Transverse colon (tissue), 4 donors: Measurements from ENCODE around the gene STH. TPM values are rescaled to one million over a fixed set of nuclear protein-coding genes. Genes with fewer than 3 reads are reported as not detected.

ENCODE experiments used
- DNase-seq: peaks from one replicate; pipeline ENCODE4 v3.0.0-alpha.2; 2019
- H3K27ac ChIP-seq, 4 donors: fragments of 200-600 bp; sonication (generic); 2 replicates each; pipeline ENCODE4 v1.5.1; 2016 to 2018; ENCODE audit warnings: inconsistent platforms in 4 of 4
- H3K27me3 ChIP-seq: fragments of 200-600 bp; sonication (generic); 2 replicates; pipeline ENCODE4 v1.5.1; 2017; ENCODE audit warnings: inconsistent platforms
- H3K36me3 ChIP-seq, 4 donors: fragments of 200-600 bp; sonication (generic); 2 replicates each; pipeline ENCODE4 v1.5.1; 2017 to 2019; ENCODE audit warnings: inconsistent platforms in 4 of 4
- H3K4me1 ChIP-seq, 4 donors: fragments of 200-600 bp; sonication (generic); 2 replicates each; pipeline ENCODE4 v1.5.1; 2017 to 2020; ENCODE audit warnings: inconsistent platforms in 4 of 4
- H3K4me3 ChIP-seq, 4 donors: fragments of 200-600 bp; sonication (generic); 1 replicate in 1 of 4; 2 replicates in 3 of 4; pipeline versions ENCODE4 v1.5.1 to v1.6.1; 2017 to 2019; ENCODE audit warnings: inconsistent platforms in 4 of 4
- H3K9me3 ChIP-seq, 2 donors: fragments of 200-600 bp; sonication (generic); 2 replicates each; pipeline ENCODE4 v1.5.1; 2017 to 2019; ENCODE audit warnings: inconsistent platforms in 2 of 2
- EP300 ChIP-seq: sonication (generic); formaldehyde crosslinking; IDR thresholded peaks from one replicate; pipeline ENCODE4 v1.6.1; 2017; ENCODE audit warnings: antibody characterized with exemption, low read depth
- POLR2A ChIP-seq: fragments of 450-650 bp; IDR thresholded peaks from one replicate; pipeline ENCODE4 v1.6.1; 2016; ENCODE audit warnings: antibody characterized with exemption, mild to moderate bottlenecking, moderate library complexity
- POLR2AphosphoS5 ChIP-seq, 3 donors: sonication (generic); formaldehyde crosslinking; IDR thresholded peaks; one replicate each; pipeline ENCODE4 v1.6.1; 2016; ENCODE audit warnings: antibody characterized with exemption in 3 of 3
- WGBS, 2 donors: methylation state at CpG; one replicate each; pipeline ENCODE4 v1.1.5; 2018; ENCODE audit warnings: low coverage in 1 of 2; 5-methylcytosine and 5-hydroxymethylcytosine counted together
- in situ Hi-C, 4 donors: fragments of 200-750 bp; cut with MboI; loops; one replicate each; pipeline versions ENCODE4 v1.15.0 to v1.15.1; 2017; ENCODE audit warnings: low sequenced_read_pairs in 3 of 4, low pct_ligation_motif_present in 1 of 4, low pct_unique_long_range_greater_than_20kb in 1 of 4
- intact Hi-C: fragments of 100-400 bp; cut with DNase I; formaldehyde crosslinking; loops from one replicate; pipeline ENCODE4 v1.15.1; 2023; ENCODE audit warnings: low total_unique reads
- total RNA-seq, 4 donors: library from RNA; depleted of rRNA; stranded (reverse); fragments of >200 nt; gene quantifications; one replicate each; pipeline ENCODE4 v1.1.0, GENCODE V29; 2016
- TF ChIP-seq, protein P1 (sequence below), 5 experiments: fragments of 200-600 bp in 3 of 5; fragments of 450-650 bp in 2 of 5; sonication (generic) in 3 of 5; IDR thresholded peaks; 1 replicate in 2 of 5; 2 replicates in 3 of 5; pipeline ENCODE4 v1.5.1; 2016 to 2017; ENCODE audit warnings: antibody characterized with exemption in 5 of 5, inconsistent platforms in 3 of 5, mild to moderate bottlenecking in 2 of 5, moderate library complexity in 1 of 5

The STH gene
- total RNA-seq, 4 donors from 2014 or later, result not detected

DNA sequence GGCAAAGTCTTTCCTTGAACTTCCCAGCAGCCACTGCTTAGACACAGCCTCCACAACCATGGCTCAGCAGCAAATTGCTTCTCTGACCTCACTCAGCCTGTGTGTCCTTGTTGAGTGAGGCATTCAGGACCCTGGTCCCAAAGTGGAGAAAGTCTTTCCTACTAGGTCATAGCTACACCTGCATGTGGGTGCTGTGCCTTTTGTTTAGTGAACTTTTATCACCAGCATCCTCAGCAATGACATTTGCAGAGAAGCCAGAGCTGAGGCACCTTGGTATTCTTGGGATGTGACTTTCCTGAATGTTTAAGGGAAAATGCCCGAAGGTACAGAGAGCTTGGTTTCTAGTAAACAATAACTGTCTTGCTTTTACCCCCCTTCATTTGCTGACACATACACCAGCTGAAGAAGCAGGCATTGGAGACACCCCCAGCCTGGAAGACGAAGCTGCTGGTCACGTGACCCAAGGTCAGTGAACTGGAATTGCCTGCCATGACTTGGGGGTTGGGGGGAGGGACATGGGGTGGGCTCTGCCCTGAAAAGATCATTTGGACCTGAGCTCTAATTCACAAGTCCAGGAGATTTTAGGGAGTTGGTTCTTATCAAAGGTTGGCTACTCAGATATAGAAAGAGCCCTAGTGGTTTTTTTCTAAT, 20.9 kb upstream of the STH start:
- Histone ChIP-seq H3K9me3 (no peaks in the 10 kb centered on the region), H3K36me3 (no peaks in the 10 kb centered on the region), H3K4me1 (peaks cover 0 to 8% (median 0%) of the 10 kb centered on the region in 4 donors), H3K4me3 (no peak overlapping the region), H3K27ac (no peak overlapping the region), H3K27me3 (no peaks in the 10 kb centered on the region)
- in situ Hi-C loops, result no loop called here
- no peak for DNase-seq
- no peak for TF ChIP-seq POLR2A
- no peak for TF ChIP-seq EP300
- no peak for TF ChIP-seq POLR2AphosphoS5 (IDR thresholded peaks at IDR 0.05)
- TF ChIP-seq, protein P1, sequence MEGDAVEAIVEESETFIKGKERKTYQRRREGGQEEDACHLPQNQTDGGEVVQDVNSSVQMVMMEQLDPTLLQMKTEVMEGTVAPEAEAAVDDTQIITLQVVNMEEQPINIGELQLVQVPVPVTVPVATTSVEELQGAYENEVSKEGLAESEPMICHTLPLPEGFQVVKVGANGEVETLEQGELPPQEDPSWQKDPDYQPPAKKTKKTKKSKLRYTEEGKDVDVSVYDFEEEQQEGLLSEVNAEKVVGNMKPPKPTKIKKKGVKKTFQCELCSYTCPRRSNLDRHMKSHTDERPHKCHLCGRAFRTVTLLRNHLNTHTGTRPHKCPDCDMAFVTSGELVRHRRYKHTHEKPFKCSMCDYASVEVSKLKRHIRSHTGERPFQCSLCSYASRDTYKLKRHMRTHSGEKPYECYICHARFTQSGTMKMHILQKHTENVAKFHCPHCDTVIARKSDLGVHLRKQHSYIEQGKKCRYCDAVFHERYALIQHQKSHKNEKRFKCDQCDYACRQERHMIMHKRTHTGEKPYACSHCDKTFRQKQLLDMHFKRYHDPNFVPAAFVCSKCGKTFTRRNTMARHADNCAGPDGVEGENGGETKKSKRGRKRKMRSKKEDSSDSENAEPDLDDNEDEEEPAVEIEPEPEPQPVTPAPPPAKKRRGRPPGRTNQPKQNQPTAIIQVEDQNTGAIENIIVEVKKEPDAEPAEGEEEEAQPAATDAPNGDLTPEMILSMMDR (IDR thresholded peaks at IDR 0.05), result no peak
- WGBS, 2 donors, result 83% methylated on average over 3 of the region's 3 CpGs; no CpG with 5 or more reads in 1 of the 2 donors
- intact Hi-C loops, result no loop called here

DNA sequence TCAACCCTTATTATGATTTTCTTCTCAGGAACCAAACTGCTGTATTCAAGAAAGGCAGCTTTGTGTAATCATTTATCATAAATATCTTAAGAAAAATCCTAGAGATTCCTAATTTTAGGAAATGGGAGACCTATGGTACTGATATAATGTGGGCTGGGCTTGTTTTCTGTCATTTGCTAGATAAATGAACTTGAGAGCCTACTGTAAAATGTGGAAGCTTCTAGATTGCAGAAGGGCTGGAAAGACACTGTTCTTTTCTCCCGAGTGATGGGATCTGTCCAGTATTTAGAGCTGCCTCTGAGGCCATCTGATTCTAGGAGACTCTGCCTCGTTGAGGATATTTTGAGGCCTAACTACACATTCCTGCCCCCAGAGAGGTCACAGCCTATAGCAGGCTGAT, 19.9 kb upstream of the STH start:
- Histone ChIP-seq H3K4me3 (no peak overlapping the region), H3K4me1 (peaks cover 0 to 2% (median 0%) of the 10 kb centered on the region in 4 donors), H3K36me3 (no peaks in the 10 kb centered on the region), H3K27me3 (no peaks in the 10 kb centered on the region), H3K27ac (no peak overlapping the region), H3K9me3 (no peaks in the 10 kb centered on the region)
- 69% methylated on average over 2 of the region's 2 CpGs; no CpG with 5 or more reads in 1 of the 2 donors for WGBS, 2 donors
- no peak for TF ChIP-seq POLR2A
- no peak for TF ChIP-seq POLR2AphosphoS5 (IDR thresholded peaks at IDR 0.05)
- TF ChIP-seq EP300, result no peak
- TF ChIP-seq, protein P1 (IDR thresholded peaks at IDR 0.05), result no peak
- intact Hi-C loops, result no loop called here
- no peak for DNase-seq
- in situ Hi-C loops, result no loop called here

DNA sequence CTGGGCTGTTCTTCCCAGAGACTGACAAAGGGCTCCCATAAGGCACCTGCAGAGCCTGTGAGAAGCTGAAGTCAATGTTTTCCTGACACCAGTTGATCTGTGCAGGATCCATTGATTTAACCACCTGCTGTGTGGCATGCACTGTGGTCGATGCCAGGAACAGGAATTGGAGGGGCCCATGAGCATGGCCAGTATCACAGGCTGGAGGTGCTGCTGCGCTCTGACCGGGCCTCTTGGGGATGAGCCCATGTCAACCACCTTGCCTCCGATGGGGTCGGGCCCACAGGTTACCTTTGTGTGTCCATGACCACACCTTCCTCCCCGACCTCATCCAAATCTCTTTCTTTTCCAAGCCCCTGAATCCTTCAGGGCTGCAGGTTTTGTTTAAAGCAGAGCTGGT, 18.2 kb upstream of the STH start:
- 90 to 100% methylated on average over 2 to 6 of the region's 6 CpGs for WGBS, 2 donors
- intact Hi-C loops (no loop called here), in situ Hi-C loops (no loop called here)
- TF ChIP-seq, protein P1 (IDR thresholded peaks at IDR 0.05), result no peak
- TF ChIP-seq POLR2A (no peak), EP300 (no peak), POLR2AphosphoS5 (IDR thresholded peaks at IDR 0.05) (no peak)
- Histone ChIP-seq H3K27me3 (no peaks in the 10 kb centered on the region), H3K36me3 (no peaks in the 10 kb centered on the region), H3K4me3 (no peak overlapping the region), H3K9me3 (no peaks in the 10 kb centered on the region), H3K4me1 (no peaks in the 10 kb centered on the region), H3K27ac (no peak overlapping the region)
- DNase-seq, result no peak

DNA sequence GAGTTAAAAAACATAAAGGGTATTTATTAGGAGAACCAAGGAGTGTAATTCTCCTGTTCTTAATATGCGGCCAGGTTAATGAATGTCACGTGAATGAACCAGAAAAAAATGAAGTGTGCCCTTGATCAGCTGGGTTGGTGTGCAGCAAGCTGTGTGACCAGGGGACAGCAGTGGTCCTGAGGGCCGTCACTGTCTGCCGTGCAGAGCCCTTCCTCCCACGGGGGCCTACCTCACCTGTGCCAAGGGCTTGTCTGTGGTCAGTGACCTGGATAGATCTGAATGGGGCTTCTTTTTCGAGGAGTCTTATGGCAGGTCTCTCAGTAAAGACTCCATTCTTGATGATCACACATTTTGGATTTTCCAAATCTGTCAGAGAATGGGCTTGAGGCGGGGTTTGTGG, 17.7 kb upstream of the STH start:
- DNase-seq, result no peak
- H3K27me3 ChIP-seq, result no peaks in the 10 kb centered on the region

More for the DNA sequence above, 17.7 kb upstream of the STH start:
- TF ChIP-seq EP300, result no peak
- TF ChIP-seq, protein P1 (IDR thresholded peaks at IDR 0.05), result no peak
- TF ChIP-seq POLR2A, result no peak
- no peak for TF ChIP-seq POLR2AphosphoS5 (IDR thresholded peaks at IDR 0.05)
- H3K27ac ChIP-seq, result no peak overlapping the region
- H3K4me3 ChIP-seq, result no peak overlapping the region
- in situ Hi-C loops (no loop called here), intact Hi-C loops (no loop called here)
- WGBS, 2 donors, result 81 to 86% methylated on average over 1 to 7 of the region's 7 CpGs
- H3K36me3 ChIP-seq, result no peaks in the 10 kb centered on the region
- H3K4me1 ChIP-seq, result no peaks in the 10 kb centered on the region
- H3K9me3 ChIP-seq, result no peaks in the 10 kb centered on the region
